Measurements from ENCODE around the gene CREBBP.
A peak's percentile ranks its signal among the peaks of the same experiment; 100 is the strongest.

The CREBBP gene

DNA sequence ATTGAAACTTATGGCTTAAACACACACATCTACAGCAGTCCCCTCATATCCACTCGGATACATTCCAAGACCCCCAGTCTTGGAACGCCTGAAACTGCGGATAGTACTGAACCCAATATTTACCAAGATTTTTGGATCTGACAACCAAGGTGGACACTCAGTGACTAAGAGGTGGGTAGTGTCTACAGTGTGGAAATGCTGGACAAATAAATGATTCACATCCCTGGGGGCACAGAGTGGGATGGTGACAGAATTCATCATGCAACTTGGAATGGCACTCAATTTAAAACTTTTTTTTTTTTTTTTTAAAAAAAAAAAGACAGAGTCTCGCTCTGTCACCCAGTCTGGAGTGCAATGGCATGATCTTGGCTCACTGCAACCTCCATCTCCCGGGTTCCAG lies 109.0 kb downstream of the CREBBP start:
- no peak overlapping the region for H3K27ac ChIP-seq (ENCODE audit: poor library complexity, severe bottlenecking)
- H3K36me3 ChIP-seq (ENCODE audit: low read depth), result peaks cover 78% of the 10 kb centered on the region
- no peak for TF ChIP-seq CTCF (IDR thresholded peaks at IDR 0.05; ENCODE audit: poor library complexity, severe bottlenecking)
- H3K4me3 ChIP-seq (ENCODE audit: severe bottlenecking), result no peak overlapping the region
- no peaks in the 10 kb centered on the region for H3K9me3 ChIP-seq (ENCODE audit: severe bottlenecking)
- peaks cover 14% of the 10 kb centered on the region for H3K4me1 ChIP-seq (ENCODE audit: insufficient read depth, poor library complexity, severe bottlenecking)
- H3K27me3 ChIP-seq (ENCODE audit: insufficient read depth, poor library complexity, severe bottlenecking), result no peaks in the 10 kb centered on the region
- DNase-seq (ENCODE audit: low spot score) (no peak), ATAC-seq (ENCODE audit: low read depth) (peak; percentile 75)

DNA sequence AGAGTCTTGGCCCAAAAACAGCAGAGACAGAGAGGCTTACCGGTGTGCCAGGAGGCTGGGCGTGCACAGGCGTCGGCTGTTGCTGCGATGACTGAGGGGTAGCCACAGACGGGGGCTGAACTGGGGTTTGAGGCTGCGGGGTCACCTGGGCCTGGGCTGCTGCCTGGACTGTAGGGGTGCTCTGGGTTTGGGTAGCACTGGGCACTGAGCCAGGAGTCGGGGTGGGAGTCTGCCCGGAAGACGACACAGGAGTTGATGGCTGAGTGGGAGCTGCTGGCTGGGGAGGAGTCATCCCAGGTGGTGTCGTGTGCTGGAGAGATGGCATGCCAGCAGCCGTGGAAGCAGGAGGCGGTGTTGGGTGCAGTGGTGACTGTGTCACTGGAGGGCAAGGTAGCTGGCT lies 110.0 kb downstream of the CREBBP start:
- no peaks in the 10 kb centered on the region for H3K9me3 ChIP-seq (ENCODE audit: severe bottlenecking)
- H3K4me1 ChIP-seq (ENCODE audit: insufficient read depth, poor library complexity, severe bottlenecking), result peaks cover 14% of the 10 kb centered on the region
- no peak for TF ChIP-seq CTCF (IDR thresholded peaks at IDR 0.05; ENCODE audit: poor library complexity, severe bottlenecking)
- no peaks in the 10 kb centered on the region for H3K27me3 ChIP-seq (ENCODE audit: insufficient read depth, poor library complexity, severe bottlenecking)
- DNase-seq (ENCODE audit: low spot score) (no peak), ATAC-seq (ENCODE audit: low read depth) (no peak)
- peaks cover 78% of the 10 kb centered on the region for H3K36me3 ChIP-seq (ENCODE audit: low read depth)
- no peak overlapping the region for H3K27ac ChIP-seq (ENCODE audit: poor library complexity, severe bottlenecking)
- no peak overlapping the region for H3K4me3 ChIP-seq (ENCODE audit: severe bottlenecking)

DNA sequence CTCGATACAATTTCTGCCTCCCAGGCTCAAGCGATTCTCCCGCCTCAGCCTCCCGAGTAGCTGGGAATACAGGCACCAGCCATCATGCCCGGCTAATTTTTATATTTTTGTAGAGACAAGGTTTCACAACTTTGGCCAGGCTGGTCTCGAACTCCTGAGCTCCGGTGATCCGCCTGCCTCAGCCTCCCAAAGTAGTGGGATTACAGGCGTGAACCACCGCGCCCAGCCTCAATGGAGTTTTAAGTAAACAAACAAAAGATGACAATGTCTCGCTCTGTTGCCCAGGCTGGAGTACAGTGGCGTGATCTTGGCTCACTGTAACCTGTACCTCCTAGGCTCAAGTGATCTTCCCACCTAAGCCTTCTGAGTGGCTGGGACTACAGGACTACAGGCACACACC lies 110.6 kb downstream of the CREBBP start:
- DNase-seq (ENCODE audit: low spot score), result no peak
- Histone ChIP-seq H3K9me3 (ENCODE audit: severe bottlenecking) (no peaks in the 10 kb centered on the region), H3K27ac (ENCODE audit: poor library complexity, severe bottlenecking) (no peak overlapping the region), H3K4me1 (ENCODE audit: insufficient read depth, poor library complexity, severe bottlenecking) (peaks cover 14% of the 10 kb centered on the region), H3K36me3 (ENCODE audit: low read depth) (peaks cover 73% of the 10 kb centered on the region), H3K4me3 (ENCODE audit: severe bottlenecking) (no peak overlapping the region), H3K27me3 (ENCODE audit: insufficient read depth, poor library complexity, severe bottlenecking) (no peaks in the 10 kb centered on the region)
- ATAC-seq (ENCODE audit: low read depth), result no peak
- no peak for TF ChIP-seq CTCF (IDR thresholded peaks at IDR 0.05; ENCODE audit: poor library complexity, severe bottlenecking)

- H3K27ac ChIP-seq (ENCODE audit: poor library complexity, severe bottlenecking), result no peak overlapping the region
- TF ChIP-seq CTCF (IDR thresholded peaks at IDR 0.05; ENCODE audit: poor library complexity, severe bottlenecking), result no peak
- ATAC-seq (ENCODE audit: low read depth) (no peak), DNase-seq (ENCODE audit: low spot score) (no peak)
- no peak overlapping the region for H3K4me3 ChIP-seq (ENCODE audit: severe bottlenecking)
- no peaks in the 10 kb centered on the region for H3K9me3 ChIP-seq (ENCODE audit: severe bottlenecking)
- peaks cover 14% of the 10 kb centered on the region for H3K4me1 ChIP-seq (ENCODE audit: insufficient read depth, poor library complexity, severe bottlenecking)
- peaks cover 64% of the 10 kb centered on the region for H3K36me3 ChIP-seq (ENCODE audit: low read depth)
- H3K27me3 ChIP-seq (ENCODE audit: insufficient read depth, poor library complexity, severe bottlenecking), result no peaks in the 10 kb centered on the region
Measured at GRCh38 chr16:3769013-3769412, 111.5 kb downstream of the CREBBP start.

DNA sequence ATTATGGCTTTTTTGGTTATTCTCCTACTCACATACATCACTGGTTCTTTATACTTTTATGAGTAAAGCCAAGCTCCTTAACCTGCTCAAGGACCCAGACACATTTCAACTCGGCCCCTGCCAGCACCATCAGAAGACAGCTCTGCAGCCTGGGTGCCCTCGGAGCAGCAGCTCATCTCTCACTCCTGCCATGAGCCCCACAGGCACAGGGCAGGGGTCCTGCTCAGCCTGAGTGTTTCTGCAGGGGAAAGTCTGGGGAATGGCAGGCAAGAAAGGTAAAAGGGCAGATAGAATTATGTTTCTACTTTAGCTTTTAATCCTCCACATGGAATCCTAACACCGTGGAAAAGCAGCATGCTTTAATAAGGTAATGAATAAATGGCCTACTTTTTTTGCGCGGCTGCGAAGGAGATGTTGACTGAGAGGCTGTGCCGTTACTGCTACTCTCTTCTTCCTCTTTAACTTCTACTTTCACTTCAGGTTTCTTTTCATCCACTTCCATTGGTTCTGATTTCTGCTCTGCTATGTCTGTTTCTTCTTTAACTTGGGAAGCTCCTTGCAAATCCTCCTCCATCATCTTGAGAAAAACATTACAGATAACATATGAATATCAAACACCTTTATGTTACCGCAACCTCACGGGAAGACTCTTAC lies 113.1 kb downstream of the CREBBP start:
- H3K4me1 ChIP-seq (ENCODE audit: insufficient read depth, poor library complexity, severe bottlenecking), result peaks cover 12% of the 10 kb centered on the region
- DNase-seq (ENCODE audit: low spot score) (no peak), ATAC-seq (ENCODE audit: low read depth) (no peak)
- no peak for TF ChIP-seq CTCF (IDR thresholded peaks at IDR 0.05; ENCODE audit: poor library complexity, severe bottlenecking)
- no peaks in the 10 kb centered on the region for H3K27me3 ChIP-seq (ENCODE audit: insufficient read depth, poor library complexity, severe bottlenecking)
- H3K4me3 ChIP-seq (ENCODE audit: severe bottlenecking), result no peak overlapping the region
- H3K36me3 ChIP-seq (ENCODE audit: low read depth), result peaks cover 53% of the 10 kb centered on the region
- no peak overlapping the region for H3K27ac ChIP-seq (ENCODE audit: poor library complexity, severe bottlenecking)
- H3K9me3 ChIP-seq (ENCODE audit: severe bottlenecking), result no peaks in the 10 kb centered on the region

Measured in RWPE2 (cell line).